H9 (cell line): ENCODE measurements around the gene ALOX15B. TPM values are rescaled to one million over a fixed set of nuclear protein-coding genes. Genes with fewer than 3 reads are reported as not detected.

ENCODE experiments used
- DNase-seq: peaks from one replicate; pipeline ENCODE4 v3.0.0-alpha.2; 2017
- H2AFZ ChIP-seq: one replicate; pipeline ENCODE4 v1.6.1; 2013; ENCODE audit warnings: mild to moderate bottlenecking, low read length, control low read depth, moderate library complexity
- H2AK5ac ChIP-seq: 2 replicates; pipeline ENCODE4 v1.6.1; 2013; ENCODE audit warnings: low read length, control low read depth, mixed read lengths; ENCODE audit not compliant: insufficient read length
- H2BK120ac ChIP-seq: one replicate; pipeline ENCODE4 v1.6.1; 2013; ENCODE audit warnings: low read depth, mild to moderate bottlenecking, low read length, control low read depth, inconsistent platforms; ENCODE audit not compliant: poor library complexity, severe bottlenecking
- H2BK12ac ChIP-seq: 2 replicates; pipeline ENCODE4 v1.6.1; 2013; ENCODE audit warnings: low read length, control low read depth, mixed read lengths, low read depth; ENCODE audit not compliant: insufficient read length
- H2BK15ac ChIP-seq: 2 replicates; pipeline ENCODE4 v1.6.1; 2013; ENCODE audit warnings: low read depth, low read length, control low read depth
- H2BK20ac ChIP-seq: one replicate; pipeline ENCODE4 v1.6.1; 2013; ENCODE audit warnings: low read depth, mild to moderate bottlenecking, low read length, control low read depth, inconsistent platforms; ENCODE audit not compliant: poor library complexity, severe bottlenecking
- H2BK5ac ChIP-seq: 2 replicates; pipeline ENCODE4 v1.6.1; 2013; ENCODE audit warnings: low read length, control low read depth, mixed read lengths; ENCODE audit not compliant: insufficient read length
- H3K14ac ChIP-seq: 2 replicates; pipeline ENCODE4 v1.6.1; 2013; ENCODE audit warnings: low read length, control low read depth; ENCODE audit not compliant: insufficient read depth
- H3K18ac ChIP-seq: 2 replicates; pipeline ENCODE4 v1.6.1; 2013; ENCODE audit warnings: low read depth, mild to moderate bottlenecking, mixed read lengths, low read length, control low read depth; ENCODE audit not compliant: insufficient read length
- H3K23ac ChIP-seq: 2 replicates; pipeline ENCODE4 v1.6.1; 2013; ENCODE audit warnings: low read length, control low read depth, mixed read lengths, low read depth; ENCODE audit not compliant: insufficient read length
- H3K23me2 ChIP-seq: 2 replicates; pipeline ENCODE4 v1.6.1; 2013; ENCODE audit warnings: low read depth, mild to moderate bottlenecking, mixed read lengths, low read length, control low read depth; ENCODE audit not compliant: insufficient read length, poor library complexity, severe bottlenecking
- H3K27ac ChIP-seq: 2 replicates; pipeline ENCODE4 v1.5.1; 2013; ENCODE audit warnings: low read length, control low read depth, mixed read lengths, low read depth; ENCODE audit not compliant: insufficient read length
- H3K27me3 ChIP-seq: 2 replicates; pipeline ENCODE4 v1.6.1; 2013; ENCODE audit warnings: low read length, control low read depth, inconsistent platforms; ENCODE audit not compliant: insufficient read depth
- H3K4ac ChIP-seq: 2 replicates; pipeline ENCODE4 v1.6.1; 2013; ENCODE audit warnings: low read depth, mild to moderate bottlenecking, control low read depth, inconsistent platforms, low read length, moderate library complexity
- H3K4me1 ChIP-seq: 2 replicates; pipeline ENCODE4 v1.6.1; 2013; ENCODE audit warnings: low read length, control low read depth, inconsistent platforms; ENCODE audit not compliant: insufficient read depth
- H3K4me2 ChIP-seq: 2 replicates; pipeline ENCODE4 v1.6.1; 2013; ENCODE audit warnings: low read length, control low read depth, mixed read lengths; ENCODE audit not compliant: insufficient read length, insufficient read depth
- H3K56ac ChIP-seq: 2 replicates; pipeline ENCODE4 v1.6.1; 2013; ENCODE audit warnings: low read depth, mild to moderate bottlenecking, mixed read lengths, low read length, control low read depth; ENCODE audit not compliant: insufficient read length
- H3K79me1 ChIP-seq: 2 replicates; pipeline ENCODE4 v1.6.1; 2013; ENCODE audit warnings: low read depth, mild to moderate bottlenecking, moderate library complexity, low read length, control low read depth, inconsistent platforms; ENCODE audit not compliant: insufficient read depth, poor library complexity, severe bottlenecking
- H3K79me2 ChIP-seq: 2 replicates; pipeline ENCODE4 v1.6.1; 2013; ENCODE audit warnings: low read length, control low read depth, inconsistent platforms; ENCODE audit not compliant: insufficient read depth
- H3K9ac ChIP-seq: 2 replicates; pipeline ENCODE4 v1.6.1; 2013; ENCODE audit warnings: low read length, control low read depth, mixed read lengths; ENCODE audit not compliant: insufficient read length; ENCODE audit errors: extremely low read depth
- H3K9me3 ChIP-seq: one replicate; pipeline ENCODE4 v1.6.1; 2013; ENCODE audit warnings: low read depth, low read length, inconsistent platforms; ENCODE audit not compliant: control insufficient read depth
- H3T11ph ChIP-seq: one replicate; pipeline ENCODE4 v1.6.1; 2013; ENCODE audit warnings: mild to moderate bottlenecking, low read length, control low read depth, inconsistent platforms
- H4K20me1 ChIP-seq: one replicate; pipeline ENCODE4 v1.6.1; 2013; ENCODE audit not compliant: control insufficient read depth, insufficient read length, insufficient read depth
- H4K5ac ChIP-seq: 2 replicates; pipeline ENCODE4 v1.6.1; 2013; ENCODE audit warnings: low read depth, mild to moderate bottlenecking, mixed read lengths, low read length, control low read depth; ENCODE audit not compliant: insufficient read length
- H4K8ac ChIP-seq: replicated peaks from 2 replicates; pipeline ENCODE4 v1.6.1; 2013; ENCODE audit warnings: low read length, control low read depth, mixed read lengths, low read depth; ENCODE audit not compliant: insufficient read length
- H4K91ac ChIP-seq: 2 replicates; pipeline ENCODE4 v1.6.1; 2013; ENCODE audit warnings: low read depth, mild to moderate bottlenecking, moderate library complexity, mixed read lengths, low read length, control low read depth; ENCODE audit not compliant: insufficient read length
- H3K27ac Mint-ChIP-seq, 3 experiments: 2 replicates in 2 of 3; 3 replicates in 1 of 3; pipeline ENCODE4 v1.8.0; 2020 to 2021; ENCODE audit warnings: mixed read lengths in 3 of 3, mild to moderate bottlenecking in 1 of 3, moderate library complexity in 1 of 3
- H3K27me3 Mint-ChIP-seq: 2 replicates; pipeline ENCODE4 v1.8.0; 2021; ENCODE audit warnings: low read depth, mild to moderate bottlenecking, moderate library complexity, mixed read lengths
- H3K36me3 Mint-ChIP-seq, 3 experiments: 2 replicates in 2 of 3; 3 replicates in 1 of 3; pipeline ENCODE4 v1.8.0; 2020 to 2021; ENCODE audit warnings: low read depth in 3 of 3, mixed read lengths in 3 of 3; ENCODE audit not compliant: insufficient read depth in 1 of 3
- H3K4me1 Mint-ChIP-seq, 2 experiments: 2 replicates each; pipeline ENCODE4 v1.8.0; 2020; ENCODE audit warnings: mixed read lengths in 2 of 2
- H3K4me3 Mint-ChIP-seq, 2 experiments: 2 replicates in 1 of 2; 3 replicates in 1 of 2; pipeline ENCODE4 v1.8.0; 2020 to 2021; ENCODE audit warnings: mild to moderate bottlenecking in 2 of 2, mixed read lengths in 2 of 2, moderate library complexity in 1 of 2
- H3K9me3 Mint-ChIP-seq, 2 experiments: 2 replicates in 1 of 2; 3 replicates in 1 of 2; pipeline ENCODE4 v1.8.0; 2020; ENCODE audit warnings: mild to moderate bottlenecking in 2 of 2, mixed read lengths in 2 of 2, moderate library complexity in 1 of 2
- CTCF ChIP-seq: fragments of 200-600 bp; sonication (generic); conservative IDR thresholded peaks from 3 replicates; pipeline ENCODE4 v1.8.0; 2021; ENCODE audit warnings: antibody characterized with exemption, mild to moderate bottlenecking
- WGBS: extraction: QIAGEN DNeasy Blood & Tissue Kit; methylation state at CpG from one replicate; pipeline ENCODE4 v1.1.7; 2013; ENCODE audit warnings: missing lambda C conversion rate, low lambda C conversion rate, mixed read lengths; ENCODE audit not compliant: insufficient read length; ENCODE audit errors: extremely low coverage; 5-methylcytosine and 5-hydroxymethylcytosine counted together
- total RNA-seq: library from RNA; stranded (reverse); gene quantifications from 2 replicates; pipeline ENCODE4 v1.2.1, GENCODE V29; 2021

ALOX15B gene
- total RNA-seq, 1 experiment from 2014 or later, result not detected

DNA sequence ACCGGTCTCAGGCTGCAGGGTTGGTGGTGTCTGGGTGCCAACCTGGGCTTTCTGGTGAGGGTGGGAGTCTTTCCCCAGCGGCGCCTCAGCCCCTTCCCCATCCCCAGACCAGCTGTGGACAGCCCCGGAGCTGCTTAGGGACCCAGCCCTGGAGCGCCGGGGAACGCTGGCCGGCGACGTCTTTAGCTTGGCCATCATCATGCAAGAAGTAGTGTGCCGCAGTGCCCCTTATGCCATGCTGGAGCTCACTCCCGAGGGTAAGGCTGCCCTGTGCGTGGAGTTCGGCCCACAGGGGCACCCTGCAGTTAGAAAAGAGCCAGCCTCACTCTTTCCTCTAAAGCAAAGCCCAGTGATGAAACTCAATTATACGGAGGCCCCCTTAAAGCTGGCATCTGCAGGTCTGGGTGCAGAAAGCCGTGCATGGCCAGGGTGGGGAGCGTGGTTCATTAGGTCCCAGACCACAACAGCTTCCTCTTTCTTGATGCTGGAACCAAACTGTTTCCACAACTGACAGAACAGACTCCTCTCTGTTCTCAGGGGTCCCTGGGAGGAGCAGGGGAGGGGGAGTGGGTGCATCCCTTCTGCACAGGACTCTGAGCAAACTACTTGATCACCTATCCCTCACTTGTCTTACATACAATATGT is 25.7 kb upstream of the ALOX15B start:
- no peak overlapping the region for H2BK5ac ChIP-seq
- H3K23ac ChIP-seq, result no peak overlapping the region
- H2BK15ac ChIP-seq, result no peak overlapping the region
- no peak overlapping the region for H3K14ac ChIP-seq
- H3K23me2 ChIP-seq, result peaks cover 11% of the 10 kb centered on the region
- peaks cover 3 to 5% of the 10 kb centered on the region in 2 experiments; a peak in 3 of 4 replicates for H3K4me1 Mint-ChIP-seq
- H4K5ac ChIP-seq, result no peak overlapping the region
- H3K36me3 Mint-ChIP-seq, result peaks cover 0 to 1% (median 0%) of the 10 kb centered on the region in 3 experiments; a peak in 2 of 7 replicates
- no peaks in the 10 kb centered on the region; the same call in 1 of the 2 replicates for H3K27me3 ChIP-seq
- H3T11ph ChIP-seq, result no peak overlapping the region
- H4K8ac ChIP-seq, result no peak overlapping the region
- H3K9ac ChIP-seq, result no peak overlapping the region
- H3K4me2 ChIP-seq, result no peak overlapping the region
- no peak overlapping the region for H3K27ac Mint-ChIP-seq
- H3K18ac ChIP-seq, result no peak overlapping the region
- no CpG with 5 or more reads among the region's 17 CpGs for WGBS
- peaks cover 40% of the 10 kb centered on the region for H3K27me3 Mint-ChIP-seq
- no peak overlapping the region for H3K27ac ChIP-seq
- no peak overlapping the region for H3K4ac ChIP-seq
- no peak overlapping the region for H2AFZ ChIP-seq
- H3K79me1 ChIP-seq, result no peaks in the 10 kb centered on the region
- no peaks in the 10 kb centered on the region for H3K9me3 Mint-ChIP-seq
- DNase-seq, result no peak
- H2BK120ac ChIP-seq, result no peak overlapping the region
- H3K4me3 Mint-ChIP-seq, result no peak overlapping the region
- H2AK5ac ChIP-seq, result no peak overlapping the region
- no peak overlapping the region for H3K56ac ChIP-seq
- H3K9me3 ChIP-seq, result no peaks in the 10 kb centered on the region
- H3K4me1 ChIP-seq, result no peaks in the 10 kb centered on the region; the same call in 1 of the 2 replicates
- no peak overlapping the region for H2BK20ac ChIP-seq
- H4K20me1 ChIP-seq, result no peaks in the 10 kb centered on the region
- no peaks in the 10 kb centered on the region for H3K79me2 ChIP-seq
- TF ChIP-seq CTCF, result no peak
- no peak overlapping the region for H4K91ac ChIP-seq
- H2BK12ac ChIP-seq, result no peak overlapping the region
